ENCODE results near the gene UVSSA. TPM values are rescaled to one million over a fixed set of nuclear protein-coding genes. Genes with fewer than 3 reads are reported as not detected.

The UVSSA gene
- total RNA-seq, 1 experiment from 2014 or later, result 40.4 TPM

DNA sequence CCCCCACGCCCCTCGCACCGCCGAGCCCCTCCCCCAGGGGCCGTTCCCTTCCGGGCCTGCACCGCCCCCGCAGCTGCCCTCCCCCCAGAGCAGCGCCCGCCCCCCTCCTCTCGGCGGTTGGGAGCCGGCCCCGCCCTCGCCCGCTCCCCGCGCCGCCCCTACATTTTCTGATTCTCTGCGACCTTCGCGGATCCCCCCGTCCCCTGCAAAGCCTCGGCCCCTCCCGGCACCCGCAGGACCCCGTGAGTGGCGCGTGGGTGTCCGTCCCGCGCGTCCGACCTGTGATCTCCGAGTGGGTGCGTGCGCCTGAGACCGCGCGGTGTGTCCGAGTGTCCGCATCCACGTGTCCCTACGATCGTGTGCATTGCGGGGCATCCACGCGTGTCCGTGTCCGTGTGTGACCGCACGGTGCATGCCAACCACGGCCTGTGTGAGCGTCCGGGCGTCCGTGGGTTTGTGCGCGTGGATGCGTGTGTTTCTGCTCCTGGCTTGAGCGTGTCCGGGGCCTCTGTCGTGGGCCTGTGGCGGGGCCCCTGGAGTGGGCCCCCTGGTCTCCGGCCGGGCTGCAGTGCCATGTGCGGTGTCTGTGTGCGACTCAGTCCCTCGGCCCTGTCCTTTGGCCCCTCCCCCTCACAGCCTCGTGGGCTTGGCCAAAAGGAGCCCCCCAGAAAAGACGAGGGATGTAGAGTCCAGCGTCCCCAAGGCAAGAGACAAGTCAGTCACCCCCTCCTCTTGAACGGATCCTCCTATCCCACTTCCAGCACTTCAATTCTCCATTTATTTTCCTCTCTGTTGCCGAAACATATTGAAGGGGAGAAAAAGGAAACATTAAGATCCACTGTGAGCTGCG, 68.0 kb downstream of the UVSSA start (continued):
- TF ChIP-seq ZNF532 (CRISPR knock-in tag; IDR thresholded peaks at IDR 0.05; ENCODE audit: borderline replicate concordance), result no peak
- TF ChIP-seq ATF1 (CRISPR knock-in tag; IDR thresholded peaks at IDR 0.05), result no peak
- no peak for TF ChIP-seq NFE2L1 (CRISPR knock-in tag; IDR thresholded peaks at IDR 0.05)
- TF ChIP-seq ZNF138 (CRISPR knock-in tag; conservative IDR thresholded peaks at IDR 0.05), result no peak

GRCh38 chr4:1415681-1415981, 68.6 kb downstream of the UVSSA start:
- no peaks in the 10 kb centered on the region for H3K36me3 Mint-ChIP-seq
- H3K4me3 Mint-ChIP-seq, result no peak overlapping the region
- H3K9me3 Mint-ChIP-seq, result no peaks in the 10 kb centered on the region
- H3K27me3 Mint-ChIP-seq (ENCODE audit: low read depth), result peaks cover 27% of the 10 kb centered on the region
- DNase-seq (ENCODE audit: low spot score) (no peak), ATAC-seq (no peak)
- no peaks in the 10 kb centered on the region for H3K4me1 Mint-ChIP-seq
- H3K27ac Mint-ChIP-seq, result no peak overlapping the region
- CTCF ChIA-PET, result interaction anchor here (0.6 to 1.9 kb wide), 3 partner anchors 60 to 214 kb away, joined by 3 to 8 read pairs (median 4); no protein-coding TSS in a partner anchor
- TF ChIP-seq, protein P1, sequence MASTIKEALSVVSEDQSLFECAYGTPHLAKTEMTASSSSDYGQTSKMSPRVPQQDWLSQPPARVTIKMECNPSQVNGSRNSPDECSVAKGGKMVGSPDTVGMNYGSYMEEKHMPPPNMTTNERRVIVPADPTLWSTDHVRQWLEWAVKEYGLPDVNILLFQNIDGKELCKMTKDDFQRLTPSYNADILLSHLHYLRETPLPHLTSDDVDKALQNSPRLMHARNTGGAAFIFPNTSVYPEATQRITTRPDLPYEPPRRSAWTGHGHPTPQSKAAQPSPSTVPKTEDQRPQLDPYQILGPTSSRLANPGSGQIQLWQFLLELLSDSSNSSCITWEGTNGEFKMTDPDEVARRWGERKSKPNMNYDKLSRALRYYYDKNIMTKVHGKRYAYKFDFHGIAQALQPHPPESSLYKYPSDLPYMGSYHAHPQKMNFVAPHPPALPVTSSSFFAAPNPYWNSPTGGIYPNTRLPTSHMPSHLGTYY (CRISPR knock-in tag; IDR thresholded peaks at IDR 0.05), result no peak
- TF ChIP-seq KAT7 (CRISPR knock-in tag; IDR thresholded peaks at IDR 0.05; ENCODE audit: borderline replicate concordance) (no peak), ZNF425 (CRISPR knock-in tag; conservative IDR thresholded peaks at IDR 0.05) (no peak), NR1H2 (CRISPR knock-in tag; IDR thresholded peaks at IDR 0.05) (no peak), CREB1 (CRISPR knock-in tag; IDR thresholded peaks at IDR 0.05) (no peak), NFATC4 (CRISPR knock-in tag; IDR thresholded peaks at IDR 0.05) (no peak), TEAD1 (CRISPR knock-in tag; IDR thresholded peaks at IDR 0.05) (no peak), NR3C1 (CRISPR knock-in tag; conservative IDR thresholded peaks at IDR 0.05; ENCODE audit: low read depth) (no peak)
- POLR2A ChIA-PET, result no interaction called here

DNA sequence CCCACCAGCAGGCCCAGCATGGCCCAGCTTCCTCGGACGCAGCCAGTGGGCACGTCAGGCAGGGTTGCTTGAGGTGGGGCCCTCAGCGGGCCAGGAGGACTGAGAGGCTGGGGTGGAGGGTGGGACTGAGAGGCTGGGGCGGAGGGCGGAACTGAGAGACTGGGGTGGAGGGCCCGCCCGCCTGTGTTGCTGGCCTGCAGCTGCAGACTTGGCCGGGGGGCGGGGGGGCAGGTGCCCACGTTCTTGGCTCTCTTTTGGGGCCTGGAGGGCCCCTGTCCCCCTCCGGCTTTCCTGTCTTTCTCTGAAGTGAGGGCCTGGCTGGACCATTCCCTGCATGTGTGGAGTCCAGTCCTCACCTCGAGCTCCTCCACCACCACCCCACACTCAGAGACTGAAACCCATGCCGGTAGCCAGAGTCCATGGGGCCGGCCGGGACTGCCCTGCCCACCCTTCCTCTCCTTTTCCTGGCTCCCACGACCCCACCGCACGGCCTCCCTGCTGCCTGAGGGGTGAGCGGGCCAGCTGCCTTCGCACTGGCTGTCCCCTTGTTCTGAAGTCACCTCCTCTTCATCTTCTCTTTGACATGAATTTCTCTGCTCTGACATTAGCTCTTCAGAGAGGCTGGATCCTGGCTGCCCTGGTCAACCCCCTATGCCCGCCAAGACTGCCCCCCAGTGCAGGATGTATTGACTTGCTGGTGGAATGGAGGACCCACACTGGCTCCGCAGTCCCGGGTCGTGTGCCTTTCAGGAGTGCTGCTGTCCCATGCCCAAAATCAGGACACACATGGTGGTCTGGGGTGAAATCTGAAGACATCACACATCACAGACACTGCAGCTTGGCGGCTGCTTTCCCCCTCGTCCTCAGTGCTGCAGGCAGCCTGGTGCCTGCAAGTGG, 69.3 kb downstream of the UVSSA start:
- TF ChIP-seq, protein P2, sequence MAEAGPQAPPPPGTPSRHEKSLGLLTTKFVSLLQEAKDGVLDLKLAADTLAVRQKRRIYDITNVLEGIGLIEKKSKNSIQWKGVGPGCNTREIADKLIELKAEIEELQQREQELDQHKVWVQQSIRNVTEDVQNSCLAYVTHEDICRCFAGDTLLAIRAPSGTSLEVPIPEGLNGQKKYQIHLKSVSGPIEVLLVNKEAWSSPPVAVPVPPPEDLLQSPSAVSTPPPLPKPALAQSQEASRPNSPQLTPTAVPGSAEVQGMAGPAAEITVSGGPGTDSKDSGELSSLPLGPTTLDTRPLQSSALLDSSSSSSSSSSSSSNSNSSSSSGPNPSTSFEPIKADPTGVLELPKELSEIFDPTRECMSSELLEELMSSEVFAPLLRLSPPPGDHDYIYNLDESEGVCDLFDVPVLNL (CRISPR knock-in tag; IDR thresholded peaks at IDR 0.05; ENCODE audit: borderline replicate concordance, low read depth), result no peak
- TF ChIP-seq EMX1 (CRISPR knock-in tag; IDR thresholded peaks at IDR 0.05) (no peak), MXD4 (CRISPR knock-in tag; IDR thresholded peaks at IDR 0.05; ENCODE audit: borderline replicate concordance) (no peak), FOXK1 (CRISPR knock-in tag; IDR thresholded peaks at IDR 0.05) (no peak), ZNF416 (CRISPR knock-in tag; IDR thresholded peaks at IDR 0.05) (no peak), ZBTB21 (CRISPR knock-in tag; IDR thresholded peaks at IDR 0.05; ENCODE audit: borderline replicate concordance) (no peak), NFE2L1 (CRISPR knock-in tag; IDR thresholded peaks at IDR 0.05) (no peak), GABPB1 (CRISPR knock-in tag; IDR thresholded peaks at IDR 0.05) (no peak), SP1 (CRISPR knock-in tag; conservative IDR thresholded peaks at IDR 0.05) (no peak), RORB (CRISPR knock-in tag; IDR thresholded peaks at IDR 0.05) (no peak), TEAD1 (CRISPR knock-in tag; IDR thresholded peaks at IDR 0.05) (no peak), NFATC4 (CRISPR knock-in tag; IDR thresholded peaks at IDR 0.05) (no peak)
- TF ChIP-seq, protein P3, sequence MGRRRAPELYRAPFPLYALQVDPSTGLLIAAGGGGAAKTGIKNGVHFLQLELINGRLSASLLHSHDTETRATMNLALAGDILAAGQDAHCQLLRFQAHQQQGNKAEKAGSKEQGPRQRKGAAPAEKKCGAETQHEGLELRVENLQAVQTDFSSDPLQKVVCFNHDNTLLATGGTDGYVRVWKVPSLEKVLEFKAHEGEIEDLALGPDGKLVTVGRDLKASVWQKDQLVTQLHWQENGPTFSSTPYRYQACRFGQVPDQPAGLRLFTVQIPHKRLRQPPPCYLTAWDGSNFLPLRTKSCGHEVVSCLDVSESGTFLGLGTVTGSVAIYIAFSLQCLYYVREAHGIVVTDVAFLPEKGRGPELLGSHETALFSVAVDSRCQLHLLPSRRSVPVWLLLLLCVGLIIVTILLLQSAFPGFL (CRISPR knock-in tag; IDR thresholded peaks at IDR 0.05; ENCODE audit: borderline replicate concordance), result no peak
- no peak for ATAC-seq
- ChIA-PET POLR2A (no interaction called here), CTCF (interaction anchor here (0.6 to 1.9 kb wide), 3 partner anchors 60 to 213 kb away, joined by 3 to 8 read pairs (median 4); no protein-coding TSS in a partner anchor)
- no peak overlapping the region for H3K27ac Mint-ChIP-seq
- H3K27me3 Mint-ChIP-seq (ENCODE audit: low read depth), result peaks cover 20% of the 10 kb centered on the region
- H3K9me3 Mint-ChIP-seq, result no peaks in the 10 kb centered on the region
- no peak for DNase-seq (ENCODE audit: low spot score)
- H3K36me3 Mint-ChIP-seq, result no peaks in the 10 kb centered on the region
- H3K4me3 Mint-ChIP-seq, result no peak overlapping the region
- no peaks in the 10 kb centered on the region for H3K4me1 Mint-ChIP-seq
